Astrocyte (in vitro differentiated cells and primary cell): Measurements from ENCODE around the gene PTRH1.

ENCODE experiments used
- EZH2 ChIP-seq: IDR thresholded peaks from 2 replicates; pipeline ENCODE4 v1.6.1; 2012; ENCODE audit warnings: mild to moderate bottlenecking, low read length, inconsistent platforms; ENCODE audit not compliant: insufficient read depth
- TF ChIP-seq, protein P1 (sequence below): IDR thresholded peaks from 2 replicates; pipeline ENCODE4 v1.5.1; 2011; ENCODE audit warnings: low read depth, mild to moderate bottlenecking, inconsistent platforms, low read length, moderate library complexity; ENCODE audit not compliant: insufficient read depth

DNA sequence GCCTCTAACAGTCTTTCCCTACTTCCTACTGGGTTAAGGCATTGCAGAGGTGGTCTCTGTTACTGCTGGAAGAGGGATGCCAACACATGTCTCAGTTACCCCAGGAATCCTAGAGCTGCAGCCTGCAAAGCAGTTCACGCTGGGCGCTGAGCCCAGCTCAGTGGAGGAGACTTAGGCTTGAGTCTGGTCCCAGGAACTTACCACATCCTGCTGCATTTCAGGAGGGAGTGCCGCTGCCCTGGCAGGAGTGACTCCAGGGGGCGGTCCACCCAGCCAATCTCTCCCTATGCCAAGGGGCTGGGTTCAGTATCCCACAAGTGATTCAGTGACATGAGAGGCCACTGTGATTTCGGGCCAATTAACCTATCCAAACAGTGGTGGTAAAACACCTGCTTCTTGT lies 8.0 kb upstream of the PTRH1 start:
- TF ChIP-seq, protein P1, sequence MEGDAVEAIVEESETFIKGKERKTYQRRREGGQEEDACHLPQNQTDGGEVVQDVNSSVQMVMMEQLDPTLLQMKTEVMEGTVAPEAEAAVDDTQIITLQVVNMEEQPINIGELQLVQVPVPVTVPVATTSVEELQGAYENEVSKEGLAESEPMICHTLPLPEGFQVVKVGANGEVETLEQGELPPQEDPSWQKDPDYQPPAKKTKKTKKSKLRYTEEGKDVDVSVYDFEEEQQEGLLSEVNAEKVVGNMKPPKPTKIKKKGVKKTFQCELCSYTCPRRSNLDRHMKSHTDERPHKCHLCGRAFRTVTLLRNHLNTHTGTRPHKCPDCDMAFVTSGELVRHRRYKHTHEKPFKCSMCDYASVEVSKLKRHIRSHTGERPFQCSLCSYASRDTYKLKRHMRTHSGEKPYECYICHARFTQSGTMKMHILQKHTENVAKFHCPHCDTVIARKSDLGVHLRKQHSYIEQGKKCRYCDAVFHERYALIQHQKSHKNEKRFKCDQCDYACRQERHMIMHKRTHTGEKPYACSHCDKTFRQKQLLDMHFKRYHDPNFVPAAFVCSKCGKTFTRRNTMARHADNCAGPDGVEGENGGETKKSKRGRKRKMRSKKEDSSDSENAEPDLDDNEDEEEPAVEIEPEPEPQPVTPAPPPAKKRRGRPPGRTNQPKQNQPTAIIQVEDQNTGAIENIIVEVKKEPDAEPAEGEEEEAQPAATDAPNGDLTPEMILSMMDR: no peak
- no peak for TF ChIP-seq EZH2
